ENCODE data around the gene NMRK2.
A peak's percentile ranks its signal among the peaks of the same experiment; 100 is the strongest.

The NMRK2 gene

DNA sequence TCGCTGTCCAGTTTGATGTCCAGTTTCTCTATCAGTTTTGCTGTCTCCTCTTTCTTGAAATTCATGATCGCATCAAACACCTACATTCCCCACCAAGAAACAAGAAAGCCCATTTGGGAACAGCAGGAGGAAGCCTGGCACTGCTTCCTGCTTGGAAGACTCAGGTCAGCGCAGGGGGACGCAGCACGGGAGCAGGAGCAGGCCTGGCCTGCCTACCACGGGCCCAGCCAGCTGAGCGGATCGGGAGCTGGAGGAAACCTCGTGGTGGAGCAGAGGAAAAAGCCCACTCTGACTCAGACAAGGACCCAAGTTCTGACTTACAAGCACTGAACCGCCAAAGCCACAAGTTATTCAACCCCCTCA lies 48.5 kb downstream of the NMRK2 start:
- no peak for DNase-seq (ENCODE audit: low read depth)
- TF ChIP-seq, protein P1, sequence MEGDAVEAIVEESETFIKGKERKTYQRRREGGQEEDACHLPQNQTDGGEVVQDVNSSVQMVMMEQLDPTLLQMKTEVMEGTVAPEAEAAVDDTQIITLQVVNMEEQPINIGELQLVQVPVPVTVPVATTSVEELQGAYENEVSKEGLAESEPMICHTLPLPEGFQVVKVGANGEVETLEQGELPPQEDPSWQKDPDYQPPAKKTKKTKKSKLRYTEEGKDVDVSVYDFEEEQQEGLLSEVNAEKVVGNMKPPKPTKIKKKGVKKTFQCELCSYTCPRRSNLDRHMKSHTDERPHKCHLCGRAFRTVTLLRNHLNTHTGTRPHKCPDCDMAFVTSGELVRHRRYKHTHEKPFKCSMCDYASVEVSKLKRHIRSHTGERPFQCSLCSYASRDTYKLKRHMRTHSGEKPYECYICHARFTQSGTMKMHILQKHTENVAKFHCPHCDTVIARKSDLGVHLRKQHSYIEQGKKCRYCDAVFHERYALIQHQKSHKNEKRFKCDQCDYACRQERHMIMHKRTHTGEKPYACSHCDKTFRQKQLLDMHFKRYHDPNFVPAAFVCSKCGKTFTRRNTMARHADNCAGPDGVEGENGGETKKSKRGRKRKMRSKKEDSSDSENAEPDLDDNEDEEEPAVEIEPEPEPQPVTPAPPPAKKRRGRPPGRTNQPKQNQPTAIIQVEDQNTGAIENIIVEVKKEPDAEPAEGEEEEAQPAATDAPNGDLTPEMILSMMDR (IDR thresholded peaks at IDR 0.05; ENCODE audit: low read depth, low read length, missing control alignments): no peak
- no peak overlapping the region for H3K4me3 ChIP-seq (ENCODE audit: low read depth, low read length)

DNA sequence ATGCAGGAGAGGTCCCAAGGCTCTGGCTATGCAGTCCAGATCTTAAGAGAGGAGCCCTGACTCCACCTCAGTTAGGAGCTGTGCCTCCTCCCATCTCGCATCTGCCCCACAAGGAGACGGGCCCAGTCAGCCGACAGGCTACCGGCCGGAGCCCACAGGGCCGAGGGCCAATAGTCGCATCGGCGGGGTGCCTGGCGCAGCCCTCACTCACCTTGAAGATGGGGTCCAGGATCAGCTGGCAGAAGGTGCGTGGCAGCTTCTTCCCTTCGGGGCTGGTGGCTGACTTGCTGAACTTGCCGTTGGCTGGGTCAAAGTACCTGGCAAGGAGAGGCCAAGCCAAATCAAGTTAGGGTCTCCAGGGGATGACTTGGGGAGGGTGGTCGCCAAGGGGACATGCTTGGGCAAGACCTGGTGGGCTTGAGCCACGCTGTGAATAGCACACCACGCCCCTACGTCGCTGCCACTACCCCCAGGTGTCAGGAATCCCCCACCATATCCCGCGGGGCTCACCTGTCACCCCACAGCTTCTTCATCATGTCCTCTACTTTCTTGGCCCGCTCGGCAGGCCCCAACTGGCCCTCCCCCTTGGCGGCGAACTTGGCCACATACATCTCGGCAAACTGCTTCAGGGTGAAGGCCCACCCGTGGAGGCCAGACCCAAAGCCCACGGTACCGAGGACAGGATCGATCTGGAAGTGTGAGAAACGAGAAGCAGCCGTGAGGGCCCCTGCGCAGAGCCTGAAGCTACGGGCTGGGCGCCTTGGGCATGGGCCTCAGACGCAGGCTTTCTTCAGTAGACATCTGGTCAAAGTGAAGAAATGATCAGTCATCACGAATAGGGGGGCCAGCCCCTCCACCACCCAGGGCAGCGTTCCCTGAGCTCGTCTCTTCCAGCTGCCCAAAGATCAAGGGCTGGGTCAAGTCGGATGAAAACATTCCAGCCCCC lies 49.1 kb downstream of the NMRK2 start:
- TF ChIP-seq, protein P1 (IDR thresholded peaks at IDR 0.05; ENCODE audit: low read depth, low read length, missing control alignments): no peak

DNA sequence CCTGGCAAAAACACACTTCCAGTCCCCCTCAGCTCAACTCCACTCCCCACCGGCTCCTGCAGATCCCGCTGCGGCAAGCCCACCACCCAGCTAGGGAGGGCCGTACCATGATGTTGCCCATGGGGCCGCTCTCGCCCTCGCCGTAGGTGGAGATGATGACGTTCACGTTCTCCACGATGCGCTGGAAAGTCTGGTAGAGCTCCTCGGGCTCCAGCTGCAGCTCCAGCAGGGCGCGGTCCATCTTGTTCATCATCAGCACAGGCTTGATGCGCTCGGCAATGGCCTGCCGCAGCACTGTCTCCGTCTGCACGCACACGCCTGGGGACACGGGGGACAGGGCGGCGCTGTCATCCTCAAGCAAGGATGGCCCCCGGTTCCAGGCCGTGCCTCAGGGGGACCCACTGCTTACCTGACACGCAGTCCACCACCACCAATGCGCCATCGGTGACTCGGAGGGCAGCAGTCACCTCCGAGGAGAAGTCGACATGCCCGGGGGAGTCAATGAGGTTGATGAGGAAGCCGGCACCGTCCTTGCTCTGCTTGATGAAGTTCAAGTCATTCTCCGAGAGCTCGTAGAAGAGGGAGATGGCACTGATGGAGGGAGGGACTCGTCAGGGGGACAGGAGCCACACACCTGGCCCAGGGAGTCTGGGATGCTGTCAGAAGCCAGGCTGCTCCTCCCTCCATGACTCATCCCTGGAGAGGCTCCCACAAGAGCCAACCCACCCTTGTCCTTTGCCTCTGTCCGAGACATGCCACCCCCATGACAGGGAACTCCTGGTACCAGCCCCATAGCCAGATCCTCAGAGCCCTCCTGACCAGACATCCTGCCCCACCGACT lies 50.1 kb downstream of the NMRK2 start:
- peak overlapping the region; percentile 98 for H3K4me3 ChIP-seq (ENCODE audit: low read depth, low read length)
- DNase-seq (ENCODE audit: low read depth): no peak
- TF ChIP-seq, protein P1 (IDR thresholded peaks at IDR 0.05; ENCODE audit: low read depth, low read length, missing control alignments): no peak

More for the DNA sequence above, 49.1 kb downstream of the NMRK2 start:
- H3K4me3 ChIP-seq (ENCODE audit: low read depth, low read length): no peak overlapping the region
- DNase-seq (ENCODE audit: low read depth): no peak

DNA sequence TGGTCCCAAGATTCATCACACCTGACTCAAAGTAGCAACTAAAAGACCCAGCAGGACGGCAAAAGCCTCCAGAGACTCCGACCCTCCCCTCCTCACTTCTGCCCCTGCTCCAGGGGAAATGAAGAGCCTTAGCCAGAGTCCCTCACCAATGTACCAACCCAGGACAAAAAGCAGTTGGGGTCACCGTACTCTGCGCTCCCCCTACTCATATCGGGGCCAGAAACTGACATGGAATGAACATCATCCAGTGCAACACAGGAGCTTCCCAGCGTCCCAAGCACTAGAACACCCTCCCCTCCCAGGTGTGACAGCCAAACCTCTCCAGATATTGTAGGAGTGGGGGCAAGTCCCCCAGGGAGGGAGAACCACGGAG lies 50.7 kb downstream of the NMRK2 start:
- peak overlapping the region; percentile 98 for H3K4me3 ChIP-seq (ENCODE audit: low read depth, low read length)
- TF ChIP-seq, protein P1 (IDR thresholded peaks at IDR 0.05; ENCODE audit: low read depth, low read length, missing control alignments): no peak

DNA sequence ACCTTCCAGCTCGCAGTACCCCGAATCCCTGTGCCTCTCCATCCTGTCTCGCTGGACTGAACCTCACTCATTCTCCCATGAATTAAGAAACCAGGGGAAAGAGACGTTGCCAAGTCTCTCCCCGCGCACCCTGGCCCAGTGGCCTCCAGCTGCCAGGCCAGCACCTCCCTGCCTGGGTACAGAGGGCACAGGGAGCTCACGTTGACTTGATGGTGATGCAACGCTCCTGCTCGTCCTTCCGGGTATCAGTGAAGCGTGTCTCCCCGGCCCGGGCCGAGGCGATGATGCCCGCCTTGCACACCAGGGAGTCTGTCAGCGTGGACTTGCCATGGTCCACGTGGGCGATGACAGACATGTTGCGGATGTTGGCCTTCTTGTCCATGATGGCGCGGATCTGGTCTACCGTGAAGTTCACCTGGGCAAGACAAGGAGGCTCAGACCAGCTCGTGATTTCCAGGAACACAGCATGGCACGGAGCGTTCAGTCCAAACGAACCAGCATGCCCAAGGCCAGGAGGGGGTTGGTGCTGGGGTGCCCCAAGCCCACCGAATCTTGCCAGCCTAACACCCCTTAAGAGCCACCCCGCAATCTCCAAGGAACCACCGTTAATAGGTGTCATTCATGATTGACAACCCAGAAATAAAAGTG lies 51.2 kb downstream of the NMRK2 start:
- TF ChIP-seq, protein P1 (IDR thresholded peaks at IDR 0.05; ENCODE audit: low read depth, low read length, missing control alignments): no peak
- DNase-seq (ENCODE audit: low read depth): no peak
- H3K4me3 ChIP-seq (ENCODE audit: low read depth, low read length): peak overlapping the region; percentile 98

More for the DNA sequence above, 50.7 kb downstream of the NMRK2 start:
- no peak for DNase-seq (ENCODE audit: low read depth)

- no peak for DNase-seq (ENCODE audit: low read depth)
- peak overlapping the region; percentile 98 for H3K4me3 ChIP-seq (ENCODE audit: low read depth, low read length)
- TF ChIP-seq, protein P1 (IDR thresholded peaks at IDR 0.05; ENCODE audit: low read depth, low read length, missing control alignments): no peak
Observed at GRCh38 chr19:3984584-3984907, 51.7 kb downstream of the NMRK2 start.

All from GM12864 (cell line).